NCI-H1417 (cell line): Measurements from ENCODE around the gene NAB2.

Source experiments
- DNase-seq, 3 experiments: peaks; one replicate each; lab custom pipeline; 2025; lab: John Stamatoyannopoulos, UW

The NAB2 gene

GRCh38 chr12:57134949-57135348 lies 46.0 kb downstream of the NAB2 start:
- DNase-seq: no peak

- DNase-seq: no peak
Measured at GRCh38 chr12:57135527-57136326, 46.8 kb downstream of the NAB2 start.

GRCh38 chr12:57138526-57139272 lies 49.8 kb downstream of the NAB2 start:
- DNase-seq: no peak

GRCh38 chr12:57139796-57140649 lies 51.1 kb downstream of the NAB2 start:
- no peak for DNase-seq

- no peak for DNase-seq
Measured at GRCh38 chr12:57141249-57141648, 52.3 kb downstream of the NAB2 start.

GRCh38 chr12:57142121-57142520 lies 53.2 kb downstream of the NAB2 start:
- no peak for DNase-seq

GRCh38 chr12:57142727-57143126 lies 53.8 kb downstream of the NAB2 start:
- DNase-seq: no peak

- no peak for DNase-seq
Measured at GRCh38 chr12:57143454-57143853, 54.5 kb downstream of the NAB2 start.
